Activated T-cell treated with anti-CD3 and anti-CD28 coated beads, Interleukin-2, amount 50 U/mL, for 4 hours (primary cell): ENCODE measurements around the gene MESP2. TPM values are rescaled to one million over a fixed set of nuclear protein-coding genes. Genes with fewer than 3 reads are reported as not detected.

Source experiments
- ATAC-seq, 2 donors: fragments of 200-7000 bp; cut with Tn5 transposase; one replicate each; pipeline ENCODE4 v1.10.0; 2021
- DNase-seq: peaks from one replicate; pipeline ENCODE4 v3.0.0-alpha.2; 2020
- H3K27me3 Mint-ChIP-seq: one replicate; pipeline ENCODE4 v1.8.0; 2021; ENCODE audit warnings: low read depth, mixed read lengths
- H3K36me3 Mint-ChIP-seq: one replicate; pipeline ENCODE4 v1.8.0; 2022; ENCODE audit warnings: mixed read lengths; ENCODE audit not compliant: insufficient read depth
- H3K4me1 Mint-ChIP-seq: one replicate; pipeline ENCODE4 v1.8.0; 2021; ENCODE audit warnings: low read depth, mixed read lengths
- H3K4me3 Mint-ChIP-seq: one replicate; pipeline ENCODE4 v1.8.0; 2021; ENCODE audit warnings: mild to moderate bottlenecking, moderate library complexity, mixed read lengths
- H3K9me3 Mint-ChIP-seq: one replicate; pipeline ENCODE4 v1.8.0; 2021; ENCODE audit warnings: mixed read lengths
- total RNA-seq, 3 donors: library from RNA; stranded (reverse); gene quantifications; one replicate each; pipeline ENCODE4 v1.2.1, GENCODE V29; 2021

Gene MESP2, protein sequence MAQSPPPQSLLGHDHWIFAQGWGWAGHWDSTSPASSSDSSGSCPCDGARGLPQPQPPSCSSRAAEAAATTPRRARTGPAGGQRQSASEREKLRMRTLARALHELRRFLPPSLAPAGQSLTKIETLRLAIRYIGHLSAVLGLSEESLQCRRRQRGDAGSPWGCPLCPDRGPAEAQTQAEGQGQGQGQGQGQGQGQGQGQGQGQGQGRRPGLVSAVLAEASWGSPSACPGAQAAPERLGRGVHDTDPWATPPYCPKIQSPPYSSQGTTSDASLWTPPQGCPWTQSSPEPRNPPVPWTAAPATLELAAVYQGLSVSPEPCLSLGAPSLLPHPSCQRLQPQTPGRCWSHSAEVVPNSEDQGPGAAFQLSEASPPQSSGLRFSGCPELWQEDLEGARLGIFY
- total RNA-seq = not detected

DNA sequence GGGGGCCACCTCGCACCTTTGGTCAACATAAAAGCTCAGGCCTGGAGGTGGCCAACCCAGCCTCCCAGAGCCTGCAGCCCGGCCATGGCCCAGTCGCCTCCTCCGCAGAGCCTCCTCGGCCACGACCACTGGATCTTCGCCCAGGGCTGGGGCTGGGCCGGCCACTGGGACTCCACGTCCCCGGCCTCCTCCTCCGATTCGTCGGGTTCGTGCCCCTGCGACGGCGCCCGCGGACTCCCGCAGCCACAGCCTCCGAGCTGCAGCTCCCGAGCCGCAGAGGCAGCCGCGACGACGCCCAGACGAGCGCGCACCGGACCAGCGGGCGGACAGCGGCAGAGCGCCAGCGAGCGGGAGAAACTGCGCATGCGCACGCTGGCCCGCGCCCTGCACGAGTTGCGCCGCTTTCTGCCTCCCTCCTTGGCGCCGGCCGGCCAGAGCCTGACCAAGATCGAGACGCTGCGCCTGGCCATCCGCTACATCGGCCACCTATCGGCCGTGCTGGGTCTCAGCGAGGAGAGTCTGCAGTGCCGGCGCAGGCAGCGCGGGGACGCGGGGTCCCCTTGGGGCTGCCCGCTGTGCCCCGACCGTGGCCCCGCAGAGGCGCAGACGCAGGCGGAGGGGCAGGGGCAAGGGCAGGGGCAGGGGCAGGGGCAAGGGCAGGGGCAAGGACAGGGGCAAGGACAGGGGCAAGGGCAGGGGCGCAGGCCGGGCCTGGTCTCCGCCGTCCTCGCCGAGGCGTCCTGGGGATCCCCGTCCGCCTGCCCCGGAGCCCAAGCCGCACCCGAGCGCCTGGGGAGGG lies at the start of gene MESP2:
Gene MESP2, plus strand, starts transcription at position 59 of the 799 bp plus-strand sequence. Its CDS starts 26 bp downstream, at position 85.
- peaks cover 5% of the 10 kb centered on the region for H3K4me1 Mint-ChIP-seq
- ATAC-seq = peak; percentile 77 to 78

DNA sequence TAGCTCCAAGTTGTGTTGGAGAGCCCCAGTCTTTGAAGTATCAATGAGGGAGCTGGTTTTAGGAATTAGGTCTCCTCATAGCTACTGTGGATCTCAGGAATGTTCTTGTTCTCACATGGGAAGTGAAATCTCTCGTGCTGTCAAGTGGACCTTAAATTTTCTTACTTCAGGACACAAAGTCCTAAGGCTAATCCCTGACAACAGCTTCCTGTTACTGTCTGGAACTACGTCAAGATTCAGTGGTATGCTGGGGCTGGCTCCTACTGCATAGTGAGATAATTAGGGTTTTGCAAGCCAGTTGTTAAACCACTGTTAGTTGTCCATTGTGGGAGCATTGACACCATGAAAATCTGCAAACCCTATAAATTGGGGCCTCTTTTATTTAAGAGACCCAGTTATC lies 47.9 kb upstream of the MESP2 start:
- Mint-ChIP-seq H3K4me1 (no peaks in the 10 kb centered on the region), H3K27me3 (peaks cover 2% of the 10 kb centered on the region), H3K4me3 (no peak overlapping the region), H3K36me3 (no peaks in the 10 kb centered on the region), H3K9me3 (peaks cover 4% of the 10 kb centered on the region)
- ATAC-seq = no peak
- DNase-seq = no peak

More for the DNA sequence above, at the start of gene MESP2:
- peaks cover 34% of the 10 kb centered on the region for H3K27me3 Mint-ChIP-seq
- H3K9me3 Mint-ChIP-seq = no peaks in the 10 kb centered on the region
- peak; percentile 16 for DNase-seq
- H3K36me3 Mint-ChIP-seq = no peaks in the 10 kb centered on the region
- H3K4me3 Mint-ChIP-seq = peak within 1 kb of the TSS; percentile 59

DNA sequence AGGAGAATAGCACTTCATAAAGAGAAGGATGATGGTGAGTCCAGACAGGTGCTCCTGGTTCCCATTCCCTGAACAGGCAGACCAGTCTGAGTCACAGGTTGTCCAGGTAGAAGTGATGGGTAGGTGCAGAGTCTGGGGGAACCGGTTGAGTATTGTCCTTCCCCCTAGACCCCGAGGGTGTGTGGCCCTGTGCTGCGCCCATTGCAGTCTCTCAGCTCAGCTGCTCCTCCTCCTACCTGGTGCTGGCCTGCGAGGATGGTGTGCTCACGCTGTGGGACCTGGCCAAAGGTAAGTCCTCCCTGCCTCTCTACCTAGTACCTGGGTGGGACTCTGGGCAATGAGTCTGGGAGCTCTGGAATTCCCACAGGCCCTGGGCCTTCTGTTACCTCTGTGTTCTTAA lies 44.9 kb upstream of the MESP2 start:
- no peak for ATAC-seq
- no peaks in the 10 kb centered on the region for H3K4me1 Mint-ChIP-seq
- H3K4me3 Mint-ChIP-seq = no peak overlapping the region
- no peak for DNase-seq
- peaks cover 9% of the 10 kb centered on the region for H3K27me3 Mint-ChIP-seq
- H3K9me3 Mint-ChIP-seq = no peaks in the 10 kb centered on the region
- no peaks in the 10 kb centered on the region for H3K36me3 Mint-ChIP-seq

DNA sequence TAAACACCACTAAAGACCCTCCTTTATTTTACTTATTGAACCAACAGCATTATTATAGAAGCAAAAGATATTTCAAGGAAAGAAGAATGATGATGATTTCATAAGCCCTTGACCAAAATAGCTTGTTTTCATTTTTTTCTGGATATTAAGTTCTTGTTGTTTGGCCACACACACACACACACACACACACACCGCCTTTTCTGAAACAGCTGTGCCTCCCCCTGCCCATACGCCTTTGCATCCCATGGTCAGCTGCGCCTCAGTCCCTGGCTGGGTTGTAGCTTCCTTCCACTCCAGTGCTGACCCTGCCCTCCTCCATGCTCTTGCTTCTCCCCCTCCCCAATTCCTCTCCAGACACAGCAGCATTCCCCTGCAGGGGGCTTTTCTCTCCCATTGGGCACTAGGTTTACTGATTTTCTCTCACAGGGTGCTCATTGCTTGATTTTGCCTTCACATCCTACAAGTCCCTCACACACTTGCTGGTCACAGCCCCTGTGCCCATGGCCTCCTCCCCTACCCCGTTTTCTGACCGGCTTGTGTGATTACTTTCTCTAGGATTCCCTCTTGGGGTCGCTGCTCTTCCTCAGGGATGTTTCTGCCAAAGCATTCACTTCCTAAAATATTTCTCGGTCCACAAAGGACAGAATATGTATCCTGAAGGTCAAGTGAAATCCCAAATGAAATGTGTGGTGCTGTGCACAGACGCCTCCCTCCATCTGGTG lies 43.5 kb upstream of the MESP2 start:
- Mint-ChIP-seq H3K4me1 (no peaks in the 10 kb centered on the region), H3K9me3 (no peaks in the 10 kb centered on the region), H3K27me3 (peaks cover 12% of the 10 kb centered on the region), H3K4me3 (no peak overlapping the region), H3K36me3 (no peaks in the 10 kb centered on the region)
- DNase-seq (no peak), ATAC-seq (no peak)

DNA sequence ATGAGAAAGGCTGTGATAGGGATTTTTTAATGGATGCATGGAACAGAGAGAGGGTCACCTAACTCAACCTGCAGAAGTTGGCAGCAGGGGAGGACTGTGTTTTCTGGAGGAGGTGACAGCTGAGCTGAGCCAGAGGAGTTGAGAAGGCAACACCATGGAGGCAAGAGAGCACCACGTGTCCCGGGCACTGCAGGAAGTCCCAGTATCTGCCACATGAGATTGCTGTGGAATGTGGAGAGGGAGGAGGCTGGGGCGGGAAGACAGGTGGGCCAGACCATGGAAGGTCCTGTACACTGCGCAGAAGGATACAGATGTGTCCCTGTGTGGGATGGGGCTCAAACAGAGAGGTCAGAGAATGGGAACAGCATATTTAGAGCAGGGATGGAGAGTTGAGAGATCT lies 40.4 kb upstream of the MESP2 start:
- ATAC-seq (no peak), DNase-seq (no peak)
- Mint-ChIP-seq H3K9me3 (no peaks in the 10 kb centered on the region), H3K27me3 (peaks cover 12% of the 10 kb centered on the region), H3K36me3 (no peaks in the 10 kb centered on the region), H3K4me3 (no peak overlapping the region), H3K4me1 (no peaks in the 10 kb centered on the region)

DNA sequence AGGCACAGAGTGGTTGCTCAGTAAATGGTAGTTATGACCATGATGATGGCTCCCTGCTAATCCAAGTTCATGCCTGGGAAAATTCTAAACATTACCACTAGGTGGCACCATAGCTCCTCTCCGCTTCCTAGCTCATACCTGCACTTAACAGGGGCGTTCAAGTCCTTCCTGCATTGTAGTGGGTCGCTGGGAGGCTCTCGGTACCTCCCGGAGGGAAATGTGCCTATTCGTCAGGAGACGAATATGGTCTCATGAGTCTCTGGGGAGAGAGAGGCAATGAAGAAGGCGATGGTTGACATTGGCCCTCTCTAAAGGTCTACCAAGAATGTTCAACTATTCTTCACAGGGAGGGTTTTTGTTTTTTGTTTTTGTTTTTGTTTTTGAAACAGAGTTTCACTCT lies 36.0 kb upstream of the MESP2 start:
- no peak overlapping the region for H3K4me3 Mint-ChIP-seq
- H3K27me3 Mint-ChIP-seq = peaks cover 10% of the 10 kb centered on the region
- no peaks in the 10 kb centered on the region for H3K4me1 Mint-ChIP-seq
- H3K9me3 Mint-ChIP-seq = no peaks in the 10 kb centered on the region
- no peaks in the 10 kb centered on the region for H3K36me3 Mint-ChIP-seq
- DNase-seq (peak; percentile 40), ATAC-seq (peak; percentile 84 to 93)

DNA sequence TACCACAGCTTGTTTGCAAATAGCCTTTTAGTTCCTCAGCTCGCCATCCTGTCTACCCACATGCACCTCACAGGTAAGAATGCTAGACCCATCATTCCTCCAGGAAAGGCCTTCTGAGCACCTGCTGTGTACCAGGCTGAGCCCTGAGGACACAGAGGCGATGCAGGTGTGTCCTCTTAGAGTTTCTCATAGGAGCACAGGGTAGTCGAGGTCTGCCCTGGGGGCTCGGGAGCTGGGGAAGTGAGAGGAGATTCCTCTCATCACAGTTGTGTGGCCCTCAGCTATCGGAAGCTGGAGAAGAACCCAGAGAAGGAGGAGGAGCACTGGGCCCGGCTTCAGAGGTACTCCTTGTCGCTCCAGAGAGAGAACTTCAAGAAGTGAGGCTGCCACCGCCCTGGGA lies 33.1 kb upstream of the MESP2 start:
- ATAC-seq (no peak), DNase-seq (no peak)
- Mint-ChIP-seq H3K36me3 (no peaks in the 10 kb centered on the region), H3K4me1 (no peaks in the 10 kb centered on the region), H3K27me3 (no peaks in the 10 kb centered on the region), H3K4me3 (no peak overlapping the region), H3K9me3 (no peaks in the 10 kb centered on the region)

DNA sequence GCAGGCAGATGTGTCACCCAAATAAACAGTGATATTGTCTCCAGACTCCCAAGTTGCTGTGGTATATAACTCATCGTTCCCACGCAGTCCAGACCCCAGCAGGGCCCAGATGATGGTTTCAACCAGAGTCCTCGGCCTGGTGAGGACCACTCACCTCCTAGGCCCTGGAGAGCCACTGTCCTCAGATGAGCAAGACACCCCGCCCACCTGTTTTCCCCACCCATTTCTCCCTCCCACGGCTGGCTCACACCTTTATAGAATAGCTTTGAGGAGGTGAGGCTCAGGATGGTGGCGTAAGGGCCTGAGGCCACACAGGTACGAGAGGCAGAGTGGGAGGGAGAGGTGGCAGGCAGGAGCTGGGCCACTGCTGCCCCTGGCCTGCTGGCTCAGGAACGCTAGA lies 32.5 kb upstream of the MESP2 start:
- DNase-seq = no peak
- Mint-ChIP-seq H3K36me3 (no peaks in the 10 kb centered on the region), H3K9me3 (no peaks in the 10 kb centered on the region), H3K4me3 (no peak overlapping the region), H3K27me3 (no peaks in the 10 kb centered on the region), H3K4me1 (no peaks in the 10 kb centered on the region)
- no peak for ATAC-seq

DNA sequence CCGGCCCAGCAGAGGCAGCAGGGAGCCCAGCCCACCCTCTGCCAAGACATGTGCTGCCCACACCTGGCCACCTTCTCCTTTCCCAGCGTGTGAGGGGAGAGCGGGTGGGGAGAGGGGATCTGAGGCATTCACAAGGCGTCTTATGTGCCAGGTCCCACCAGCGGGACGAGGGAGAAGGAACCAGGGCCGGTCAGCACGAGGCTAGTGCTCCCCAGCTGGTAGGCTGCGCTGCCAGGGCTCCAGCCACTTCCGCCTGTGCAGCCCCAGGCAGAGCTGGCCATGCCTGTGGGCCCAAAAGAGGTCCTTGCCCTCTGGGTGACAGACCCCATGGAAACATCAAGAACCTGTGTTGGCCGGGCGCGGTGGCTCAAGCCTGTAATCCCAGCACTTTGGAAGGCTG lies 31.0 kb upstream of the MESP2 start:
- H3K4me1 Mint-ChIP-seq = peaks cover 6% of the 10 kb centered on the region
- no peak overlapping the region for H3K4me3 Mint-ChIP-seq
- no peak for DNase-seq
- no peak for ATAC-seq
- no peaks in the 10 kb centered on the region for H3K27me3 Mint-ChIP-seq
- no peaks in the 10 kb centered on the region for H3K9me3 Mint-ChIP-seq
- H3K36me3 Mint-ChIP-seq = no peaks in the 10 kb centered on the region

DNA sequence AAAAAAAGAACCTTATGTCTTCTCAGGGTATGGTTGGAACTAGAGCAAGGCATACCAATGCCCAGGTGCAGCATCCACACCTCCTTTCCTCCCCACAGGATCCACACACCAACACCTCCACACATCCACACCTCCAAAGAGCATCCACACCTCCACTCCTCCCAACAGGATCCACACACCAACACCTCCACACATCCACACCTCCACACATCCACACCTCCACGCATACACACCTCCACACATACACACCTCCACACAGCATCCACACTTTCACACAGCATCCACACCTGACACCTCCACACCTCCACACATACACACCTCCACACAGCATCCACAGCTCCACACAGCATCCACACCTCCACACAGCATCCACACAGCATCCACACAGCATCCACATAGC lies 30.4 kb upstream of the MESP2 start:
- H3K27me3 Mint-ChIP-seq = no peaks in the 10 kb centered on the region
- ATAC-seq = no peak

DNA sequence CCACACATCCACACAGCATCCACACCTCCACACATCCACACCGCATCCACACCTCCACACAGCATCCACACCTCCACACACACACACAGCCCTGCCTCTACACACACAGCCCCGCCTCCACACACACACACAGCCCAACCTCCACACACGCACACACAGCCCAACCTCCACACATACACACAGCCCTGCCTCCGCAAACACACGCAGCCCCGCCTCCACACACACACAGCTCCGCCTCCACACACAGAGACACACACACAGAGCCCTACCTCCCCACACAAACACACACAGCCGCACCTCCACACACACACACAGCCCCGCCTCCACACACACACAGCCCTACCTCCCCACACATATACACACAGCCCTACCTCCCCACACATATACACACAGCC lies 29.7 kb upstream of the MESP2 start:
- H3K4me3 Mint-ChIP-seq = no peak overlapping the region
- DNase-seq = no peak
- no peak for ATAC-seq
- no peaks in the 10 kb centered on the region for H3K9me3 Mint-ChIP-seq
- H3K27me3 Mint-ChIP-seq = no peaks in the 10 kb centered on the region
- H3K36me3 Mint-ChIP-seq = no peaks in the 10 kb centered on the region
- peaks cover 6% of the 10 kb centered on the region for H3K4me1 Mint-ChIP-seq

More for the DNA sequence above, 30.4 kb upstream of the MESP2 start:
- no peak for DNase-seq
- Mint-ChIP-seq H3K4me3 (no peak overlapping the region), H3K36me3 (no peaks in the 10 kb centered on the region), H3K4me1 (peaks cover 6% of the 10 kb centered on the region), H3K9me3 (no peaks in the 10 kb centered on the region)

DNA sequence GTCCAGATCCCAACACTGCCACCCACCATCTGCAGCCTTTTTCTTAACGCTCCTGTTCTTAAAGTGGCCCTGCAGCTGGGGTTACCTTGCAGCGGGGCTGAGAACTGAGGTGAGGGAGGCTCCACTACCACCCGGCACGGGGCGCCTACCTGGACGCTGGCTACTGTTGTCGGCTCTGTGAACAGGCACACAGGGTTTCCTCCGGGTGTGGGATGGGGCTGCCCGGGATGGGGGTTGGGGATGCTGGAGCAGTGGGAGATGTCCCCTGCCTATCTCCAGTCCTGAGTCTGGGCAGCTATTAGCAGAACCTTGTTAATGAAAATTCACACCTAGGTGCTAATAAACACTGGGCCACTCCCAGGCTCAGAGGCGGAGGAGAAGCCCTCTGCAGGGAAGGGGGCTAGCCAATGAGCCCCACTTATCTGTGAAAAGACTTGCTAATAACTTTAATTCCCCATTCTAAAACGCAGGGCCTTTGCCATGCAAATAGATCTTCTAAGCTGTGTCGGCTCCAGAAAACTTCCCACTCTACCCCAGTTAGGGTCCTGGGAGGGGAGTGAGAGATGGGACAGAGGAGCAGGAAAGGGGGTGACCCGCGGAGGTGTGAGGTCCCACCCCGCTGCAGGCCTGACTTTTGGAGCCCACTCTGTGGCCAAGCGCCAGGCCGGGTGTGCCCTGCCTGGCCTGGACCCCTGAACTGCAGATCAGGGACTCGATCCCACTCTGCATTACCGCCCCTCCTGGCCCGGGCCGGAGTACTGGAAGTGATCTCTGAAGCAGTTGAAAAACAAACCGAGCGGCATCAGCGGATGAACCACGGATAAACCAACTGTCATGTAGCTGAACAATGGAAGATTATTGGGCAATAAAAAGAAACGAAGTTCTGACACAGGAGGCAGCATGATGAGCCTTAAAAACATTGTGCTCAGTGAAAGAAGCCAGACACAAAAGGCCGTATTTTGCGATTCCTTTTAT lies 28.1 kb upstream of the MESP2 start:
- no peak for ATAC-seq

DNA sequence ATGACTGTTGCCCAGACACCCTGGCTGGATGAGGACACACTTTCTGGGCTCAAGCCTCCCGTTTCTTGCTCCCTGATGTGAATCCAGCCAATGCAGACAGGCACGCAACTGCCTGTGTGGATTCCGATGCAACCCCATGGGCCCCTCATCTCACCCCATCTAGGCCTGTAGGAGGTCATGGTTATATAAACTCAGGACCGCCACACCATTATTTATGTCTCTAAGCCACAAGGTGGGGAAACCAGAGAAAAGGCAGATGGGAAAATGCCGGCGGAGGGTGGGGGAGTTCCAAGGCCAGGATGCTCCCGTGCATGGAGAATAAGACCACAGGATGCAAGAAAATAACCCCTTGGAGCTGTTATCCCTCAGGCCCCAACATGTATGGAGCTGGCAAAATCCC lies 27.1 kb upstream of the MESP2 start:
- Mint-ChIP-seq H3K27me3 (peaks cover 6% of the 10 kb centered on the region), H3K9me3 (no peaks in the 10 kb centered on the region), H3K36me3 (no peaks in the 10 kb centered on the region), H3K4me3 (peak overlapping the region; percentile 16), H3K4me1 (peaks cover 6% of the 10 kb centered on the region)
- DNase-seq (no peak), ATAC-seq (no peak)

More for the DNA sequence above, 28.1 kb upstream of the MESP2 start:
- H3K27me3 Mint-ChIP-seq = peaks cover 4% of the 10 kb centered on the region
- no peaks in the 10 kb centered on the region for H3K9me3 Mint-ChIP-seq
- no peak for DNase-seq
- peak overlapping the region; percentile 3 for H3K4me3 Mint-ChIP-seq
- peaks cover 6% of the 10 kb centered on the region for H3K4me1 Mint-ChIP-seq
- no peaks in the 10 kb centered on the region for H3K36me3 Mint-ChIP-seq
